ENCODE data around the gene NAV2. TPM values are rescaled to one million over a fixed set of nuclear protein-coding genes. Genes with fewer than 3 reads are reported as not detected.

Gene NAV2
- total and polyA plus RNA-seq, 9 donors = 25.7 to 70.6 (median 46.1) TPM

DNA sequence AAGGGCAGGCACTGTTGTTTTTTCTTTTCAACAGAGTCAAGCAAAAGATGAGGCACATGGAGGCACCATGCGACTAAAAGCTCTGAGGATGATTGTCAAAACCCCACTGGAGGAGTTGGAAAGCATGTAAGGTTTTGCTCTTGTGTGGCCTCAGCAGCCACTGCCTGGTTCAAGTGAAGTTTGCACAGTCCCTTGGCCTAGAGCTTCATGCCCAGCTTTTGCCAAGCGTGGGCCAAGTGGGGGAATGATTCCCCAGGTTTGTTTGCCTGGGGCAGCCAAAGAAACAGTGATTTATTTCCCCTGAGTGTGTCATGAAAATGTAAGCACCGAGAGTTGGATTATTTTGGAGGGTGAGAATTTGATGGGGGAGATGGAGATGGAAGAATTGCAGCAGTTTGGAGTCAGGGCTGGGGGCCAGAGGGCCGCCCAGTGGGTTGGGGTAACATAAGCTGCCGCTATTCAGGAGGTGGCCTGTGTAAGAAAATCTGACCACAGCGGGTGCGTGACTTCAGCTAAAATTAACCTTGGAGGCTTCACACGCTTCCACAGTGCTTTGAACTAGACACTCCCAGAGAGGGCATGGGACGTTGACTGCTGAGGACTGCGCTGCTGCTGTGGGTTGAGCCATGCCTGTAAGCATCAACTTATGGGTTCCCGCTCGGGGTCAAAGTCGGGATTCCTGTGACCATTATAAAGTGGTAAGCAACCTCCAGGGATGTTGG is 100.7 kb downstream of the NAV2 start:
- peaks cover 29% of the 10 kb centered on the region for H3K4me1 ChIP-seq (ENCODE audit: control insufficient read depth, insufficient read depth, low read length)
- peak overlapping the region; percentile 41 for H3K4me3 ChIP-seq (ENCODE audit: low read length)
- peak overlapping the region; percentile 66 for H3K27ac ChIP-seq (ENCODE audit: low read length)
- DNase-seq = peak; percentile 61
- no peaks in the 10 kb centered on the region for H3K27me3 ChIP-seq (ENCODE audit: control insufficient read depth, insufficient read depth, low read length)
- H3K36me3 ChIP-seq (ENCODE audit: control insufficient read depth, insufficient read depth, low read length) = peaks cover 3% of the 10 kb centered on the region
- H3K9me3 ChIP-seq (replicated peaks; ENCODE audit: control insufficient read depth, low read depth, low read length) = no peaks in the 10 kb centered on the region
- 78% methylated on average over 12 of the region's 13 CpGs for WGBS (ENCODE audit: insufficient coverage)

DNA sequence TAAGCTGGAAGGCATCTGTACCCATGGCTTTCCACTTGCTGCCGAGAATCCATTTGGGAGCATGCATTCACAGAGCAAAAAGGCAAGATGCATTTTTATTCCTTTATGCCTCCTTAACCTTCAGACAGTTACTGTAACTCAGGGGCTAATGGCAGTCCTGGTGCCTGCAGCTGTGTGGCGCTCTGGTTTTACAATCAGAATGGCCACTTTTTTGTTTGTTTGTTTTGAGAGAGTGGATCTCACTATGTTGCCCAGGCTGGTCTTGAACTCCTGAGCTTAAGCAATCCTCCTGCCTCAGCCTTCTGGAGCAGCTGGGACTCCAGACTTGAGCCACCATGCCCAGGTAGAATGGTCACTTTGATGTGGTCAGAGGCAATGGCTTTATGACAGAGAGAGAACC is 101.8 kb downstream of the NAV2 start:
- Histone ChIP-seq H3K4me1 (ENCODE audit: control insufficient read depth, insufficient read depth, low read length) (peaks cover 29% of the 10 kb centered on the region), H3K27me3 (ENCODE audit: control insufficient read depth, insufficient read depth, low read length) (no peaks in the 10 kb centered on the region), H3K4me3 (ENCODE audit: low read length) (peak overlapping the region; percentile 41), H3K27ac (ENCODE audit: low read length) (peak overlapping the region; percentile 66), H3K36me3 (ENCODE audit: control insufficient read depth, insufficient read depth, low read length) (peaks cover 3% of the 10 kb centered on the region), H3K9me3 (replicated peaks; ENCODE audit: control insufficient read depth, low read depth, low read length) (no peaks in the 10 kb centered on the region)
- DNase-seq = no peak
- WGBS (ENCODE audit: insufficient coverage) = no CpG with 5 or more reads among the region's 2 CpGs

DNA sequence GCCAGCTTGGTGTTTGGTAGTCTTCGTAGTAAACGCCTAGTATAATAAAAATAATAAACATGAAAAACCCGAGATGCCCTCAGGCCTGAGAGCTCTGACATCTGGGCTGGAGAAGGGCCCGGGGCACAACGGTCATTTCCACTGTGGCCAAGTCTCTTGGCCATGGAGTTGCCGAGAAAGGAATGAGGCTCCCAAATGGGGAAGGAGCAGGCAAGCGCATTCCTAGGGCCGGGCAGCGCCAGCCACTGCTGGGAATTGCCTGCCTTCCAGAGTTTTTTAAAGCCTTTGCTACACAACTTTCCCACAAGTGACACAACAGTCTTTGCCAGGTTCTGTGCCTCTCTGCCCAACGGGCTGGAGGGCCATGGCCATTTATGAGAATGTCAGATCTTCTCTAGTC is 103.4 kb downstream of the NAV2 start:
- Histone ChIP-seq H3K4me3 (ENCODE audit: low read length) (peak overlapping the region; percentile 26), H3K9me3 (replicated peaks; ENCODE audit: control insufficient read depth, low read depth, low read length) (no peaks in the 10 kb centered on the region)

DNA sequence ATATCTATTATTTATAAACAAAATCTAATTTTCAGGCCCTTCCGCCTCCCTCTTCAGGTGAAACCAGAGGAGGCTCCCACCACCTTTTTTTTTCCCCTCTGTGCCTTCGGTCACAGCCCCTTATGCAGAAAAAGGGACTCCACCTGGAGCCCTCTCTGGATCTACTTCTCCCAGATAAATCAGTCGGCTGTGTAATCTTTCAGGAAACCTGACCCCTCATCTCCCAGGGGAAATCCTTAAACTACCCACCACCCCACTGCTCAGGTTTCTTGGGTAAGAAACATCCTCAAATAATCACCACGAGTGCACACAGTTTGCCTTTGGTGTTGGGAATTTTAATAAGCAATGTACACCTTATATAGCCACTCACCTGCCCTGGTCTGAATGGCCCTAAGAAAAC is 104.2 kb downstream of the NAV2 start:
- H3K4me3 ChIP-seq (ENCODE audit: low read length) = no peak overlapping the region
- H3K27ac ChIP-seq (ENCODE audit: low read length) = no peak overlapping the region
- WGBS (ENCODE audit: insufficient coverage) = 67% methylated on average over 1 of the region's 4 CpGs
- H3K27me3 ChIP-seq (ENCODE audit: control insufficient read depth, insufficient read depth, low read length) = no peaks in the 10 kb centered on the region
- DNase-seq = no peak
- peaks cover 11% of the 10 kb centered on the region for H3K36me3 ChIP-seq (ENCODE audit: control insufficient read depth, insufficient read depth, low read length)
- H3K9me3 ChIP-seq (replicated peaks; ENCODE audit: control insufficient read depth, low read depth, low read length) = no peaks in the 10 kb centered on the region
- peaks cover 28% of the 10 kb centered on the region for H3K4me1 ChIP-seq (ENCODE audit: control insufficient read depth, insufficient read depth, low read length)

More for the DNA sequence above, 103.4 kb downstream of the NAV2 start:
- H3K27ac ChIP-seq (ENCODE audit: low read length) = no peak overlapping the region
- WGBS (ENCODE audit: insufficient coverage) = 40% methylated on average over 7 of the region's 10 CpGs
- peaks cover 11% of the 10 kb centered on the region for H3K36me3 ChIP-seq (ENCODE audit: control insufficient read depth, insufficient read depth, low read length)
- peaks cover 31% of the 10 kb centered on the region for H3K4me1 ChIP-seq (ENCODE audit: control insufficient read depth, insufficient read depth, low read length)
- H3K27me3 ChIP-seq (ENCODE audit: control insufficient read depth, insufficient read depth, low read length) = no peaks in the 10 kb centered on the region
- DNase-seq = no peak

DNA sequence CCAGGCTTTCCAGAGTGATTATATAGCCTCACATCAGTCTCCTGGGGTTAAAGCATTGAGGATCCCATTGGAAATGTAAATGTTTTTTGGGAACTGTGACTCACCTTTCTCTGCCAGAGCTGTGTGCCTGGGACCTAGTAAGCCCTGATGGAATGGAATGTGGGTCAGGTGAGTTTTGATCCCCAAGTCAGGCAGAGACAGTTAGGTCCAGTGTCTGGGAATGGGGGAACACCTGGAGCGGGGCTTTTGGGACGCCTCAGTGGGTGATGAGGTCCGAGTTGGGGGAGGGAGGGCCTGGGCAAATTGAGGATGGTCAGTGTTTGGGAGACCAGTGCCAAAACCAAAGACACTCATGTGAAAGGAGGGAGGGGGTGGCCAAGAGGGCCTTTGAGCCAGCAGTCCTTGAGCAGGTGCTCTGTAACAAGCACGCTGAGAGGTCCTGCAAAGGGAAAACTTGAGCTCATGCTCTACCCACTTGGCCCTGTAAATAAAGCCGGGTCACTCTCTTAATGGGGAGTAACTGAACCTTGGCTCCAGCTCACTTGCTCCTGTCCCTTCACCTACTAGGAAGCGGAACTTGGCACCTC is 104.7 kb downstream of the NAV2 start:
- no peaks in the 10 kb centered on the region for H3K9me3 ChIP-seq (replicated peaks; ENCODE audit: control insufficient read depth, low read depth, low read length)
- no peak overlapping the region for H3K27ac ChIP-seq (ENCODE audit: low read length)
- WGBS (ENCODE audit: insufficient coverage) = 29% methylated on average over 1 of the region's 6 CpGs
- peaks cover 26% of the 10 kb centered on the region for H3K4me1 ChIP-seq (ENCODE audit: control insufficient read depth, insufficient read depth, low read length)
- H3K27me3 ChIP-seq (ENCODE audit: control insufficient read depth, insufficient read depth, low read length) = no peaks in the 10 kb centered on the region
- H3K4me3 ChIP-seq (ENCODE audit: low read length) = no peak overlapping the region
- peak; percentile 23 for DNase-seq
- H3K36me3 ChIP-seq (ENCODE audit: control insufficient read depth, insufficient read depth, low read length) = peaks cover 11% of the 10 kb centered on the region

DNA sequence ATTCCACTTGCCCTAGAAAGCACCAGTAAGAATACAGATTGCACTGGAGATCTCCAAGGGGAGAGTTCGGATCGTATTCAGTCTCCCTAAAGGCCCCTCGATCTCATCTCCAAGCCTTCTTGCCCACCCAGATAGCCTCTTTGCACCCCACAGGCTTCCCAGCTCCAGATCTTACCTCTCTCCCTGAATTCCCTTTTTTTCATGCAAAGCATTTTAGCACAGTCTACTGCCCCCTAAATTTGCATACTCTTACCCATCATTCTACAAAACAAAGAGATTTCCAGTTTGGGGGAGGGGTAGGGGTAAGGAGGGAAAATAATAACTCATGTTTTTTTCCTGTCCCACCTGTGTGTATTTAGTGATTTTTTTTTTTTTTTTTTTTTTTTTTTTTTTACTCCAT is 105.2 kb downstream of the NAV2 start:
- DNase-seq = no peak
- 63% methylated on average over 3 of the region's 3 CpGs for WGBS (ENCODE audit: insufficient coverage)
- peaks cover 23% of the 10 kb centered on the region for H3K4me1 ChIP-seq (ENCODE audit: control insufficient read depth, insufficient read depth, low read length)
- no peak overlapping the region for H3K27ac ChIP-seq (ENCODE audit: low read length)
- H3K36me3 ChIP-seq (ENCODE audit: control insufficient read depth, insufficient read depth, low read length) = peaks cover 11% of the 10 kb centered on the region
- no peak overlapping the region for H3K4me3 ChIP-seq (ENCODE audit: low read length)
- H3K9me3 ChIP-seq (replicated peaks; ENCODE audit: control insufficient read depth, low read depth, low read length) = no peaks in the 10 kb centered on the region
- no peaks in the 10 kb centered on the region for H3K27me3 ChIP-seq (ENCODE audit: control insufficient read depth, insufficient read depth, low read length)

DNA sequence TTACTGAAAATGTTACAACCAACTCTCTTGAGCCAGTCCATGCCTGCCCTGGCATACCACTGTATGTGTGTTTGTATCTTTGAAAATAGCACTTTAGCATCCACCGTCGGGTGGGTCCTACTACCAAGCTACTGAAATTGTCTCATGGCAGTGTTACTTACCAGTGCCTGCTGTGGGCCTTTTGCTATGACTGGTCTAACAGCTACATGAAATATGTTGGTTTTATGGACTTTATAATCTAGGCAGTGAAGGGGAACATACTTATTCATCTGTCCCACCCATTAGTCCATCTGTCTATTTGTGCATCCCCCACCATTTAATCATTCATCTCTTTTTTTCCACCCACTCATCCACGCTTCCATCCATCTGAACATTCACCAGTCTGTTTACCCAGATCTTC is 106.0 kb downstream of the NAV2 start:
- no peak overlapping the region for H3K4me3 ChIP-seq (ENCODE audit: low read length)
- WGBS (ENCODE audit: insufficient coverage) = 76% methylated on average over 3 of the region's 3 CpGs
- H3K36me3 ChIP-seq (ENCODE audit: control insufficient read depth, insufficient read depth, low read length) = peaks cover 11% of the 10 kb centered on the region
- H3K27me3 ChIP-seq (ENCODE audit: control insufficient read depth, insufficient read depth, low read length) = no peaks in the 10 kb centered on the region
- no peak for DNase-seq
- no peak overlapping the region for H3K27ac ChIP-seq (ENCODE audit: low read length)
- H3K4me1 ChIP-seq (ENCODE audit: control insufficient read depth, insufficient read depth, low read length) = peaks cover 17% of the 10 kb centered on the region
- H3K9me3 ChIP-seq (replicated peaks; ENCODE audit: control insufficient read depth, low read depth, low read length) = no peaks in the 10 kb centered on the region

DNA sequence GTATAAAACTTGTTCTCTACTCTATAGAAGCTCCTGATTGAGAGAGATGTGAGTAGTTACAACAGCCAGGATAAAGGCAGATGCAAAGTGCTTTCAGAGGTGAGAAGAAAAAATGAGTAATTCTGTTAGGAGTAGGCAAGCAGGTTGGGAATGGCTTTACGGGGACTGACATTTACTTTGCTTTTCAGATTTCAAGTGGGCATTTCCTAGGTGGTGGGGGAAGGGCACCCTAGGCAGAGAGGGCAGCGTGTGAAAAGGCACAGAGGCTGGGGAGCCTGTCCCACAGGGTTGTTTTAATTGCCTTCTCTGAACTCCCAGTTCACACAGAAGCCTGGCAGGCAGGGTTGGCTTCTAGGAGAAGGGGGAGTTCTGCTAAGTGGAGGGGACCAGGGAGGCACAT is 106.5 kb downstream of the NAV2 start:
- Histone ChIP-seq H3K27me3 (ENCODE audit: control insufficient read depth, insufficient read depth, low read length) (no peaks in the 10 kb centered on the region), H3K9me3 (replicated peaks; ENCODE audit: control insufficient read depth, low read depth, low read length) (no peaks in the 10 kb centered on the region), H3K27ac (ENCODE audit: low read length) (no peak overlapping the region), H3K36me3 (ENCODE audit: control insufficient read depth, insufficient read depth, low read length) (peaks cover 11% of the 10 kb centered on the region), H3K4me3 (ENCODE audit: low read length) (no peak overlapping the region), H3K4me1 (ENCODE audit: control insufficient read depth, insufficient read depth, low read length) (peaks cover 17% of the 10 kb centered on the region)
- 78% methylated on average over 1 of the region's 2 CpGs for WGBS (ENCODE audit: insufficient coverage)
- DNase-seq = no peak

DNA sequence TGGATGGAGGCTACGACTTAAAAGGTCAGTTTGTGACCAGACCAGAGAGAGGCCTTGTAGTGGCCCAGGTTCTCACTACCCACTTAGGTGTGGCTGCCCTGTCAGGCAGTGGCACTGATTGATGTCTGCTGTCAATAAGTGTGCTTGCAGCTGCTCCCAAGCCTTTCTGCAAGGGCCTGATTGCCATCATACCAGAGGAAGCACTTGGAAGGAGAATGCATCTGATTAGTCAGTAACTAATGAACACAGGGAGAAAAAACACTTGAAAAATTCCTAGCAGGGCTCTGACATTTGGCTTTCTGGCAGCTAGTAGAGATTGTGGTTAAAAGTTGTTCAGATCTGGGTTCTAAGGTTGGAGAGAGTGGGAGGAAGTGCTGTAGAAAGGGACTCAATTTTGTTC is 107.5 kb downstream of the NAV2 start:
- 80% methylated on average over 1 of the region's 1 CpG for WGBS (ENCODE audit: insufficient coverage)
- Histone ChIP-seq H3K36me3 (ENCODE audit: control insufficient read depth, insufficient read depth, low read length) (peaks cover 11% of the 10 kb centered on the region), H3K4me3 (ENCODE audit: low read length) (no peak overlapping the region), H3K27me3 (ENCODE audit: control insufficient read depth, insufficient read depth, low read length) (no peaks in the 10 kb centered on the region), H3K27ac (ENCODE audit: low read length) (no peak overlapping the region), H3K9me3 (replicated peaks; ENCODE audit: control insufficient read depth, low read depth, low read length) (no peaks in the 10 kb centered on the region), H3K4me1 (ENCODE audit: control insufficient read depth, insufficient read depth, low read length) (peaks cover 17% of the 10 kb centered on the region)
- DNase-seq = no peak

DNA sequence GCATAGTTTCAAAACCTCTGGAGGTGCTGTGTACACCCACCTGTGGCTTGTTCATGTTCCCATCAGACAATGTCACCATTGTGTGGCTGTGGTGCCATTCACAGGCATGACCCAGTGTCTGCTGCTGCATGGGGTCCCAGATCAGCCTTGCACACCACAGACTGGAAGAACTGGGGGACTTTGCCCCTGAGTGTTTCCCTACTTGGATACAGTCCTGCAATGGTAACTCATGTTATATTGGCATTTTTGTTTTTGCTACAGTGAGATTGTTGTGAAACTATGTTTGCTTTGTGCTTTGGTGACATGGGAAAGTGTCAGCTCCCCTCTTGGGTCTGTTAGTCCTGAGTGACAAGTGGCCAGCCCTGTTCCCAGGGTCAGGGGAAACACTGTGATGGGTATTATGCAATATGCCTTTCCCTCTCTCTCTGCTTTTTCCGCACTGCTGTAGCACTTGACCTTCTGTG is 108.8 kb downstream of the NAV2 start:
- DNase-seq = no peak
- Histone ChIP-seq H3K9me3 (replicated peaks; ENCODE audit: control insufficient read depth, low read depth, low read length) (no peaks in the 10 kb centered on the region), H3K4me3 (ENCODE audit: low read length) (no peak overlapping the region), H3K4me1 (ENCODE audit: control insufficient read depth, insufficient read depth, low read length) (peaks cover 12% of the 10 kb centered on the region), H3K27ac (ENCODE audit: low read length) (no peak overlapping the region), H3K36me3 (ENCODE audit: control insufficient read depth, insufficient read depth, low read length) (peaks cover 11% of the 10 kb centered on the region), H3K27me3 (ENCODE audit: control insufficient read depth, insufficient read depth, low read length) (no peaks in the 10 kb centered on the region)
- WGBS (ENCODE audit: insufficient coverage) = no CpG with 5 or more reads among the region's 1 CpG
